GM18505 (cell line): ENCODE measurements around the gene OOSP3.
"Not testable (repeated sequence)": the region's sequence is repeated elsewhere in the genome, so short reads cannot be mapped to it uniquely, and the experiment has no call there.

Source experiments
- ATAC-seq: cut with Tn5 transposase; IDR thresholded peaks from one replicate; pipeline ENCODE4 v1.9.1; 2021; ENCODE audit not compliant: unreplicated experiment
- POLR2A ChIP-seq: IDR thresholded peaks from 4 replicates; pipeline ENCODE4 v1.6.1; 2011; ENCODE audit warnings: borderline replicate concordance; ENCODE audit not compliant: insufficient read depth, insufficient read length; ENCODE audit errors: extremely low read depth

OOSP3 gene

GRCh38 chr11:59857439-59858434 lies 20.8 kb upstream of the OOSP3 start:
- TF ChIP-seq POLR2A = no peak
- no peak for ATAC-seq

GRCh38 chr11:59859673-59860072 lies 18.9 kb upstream of the OOSP3 start:
- TF ChIP-seq POLR2A = no peak
- no peak for ATAC-seq

GRCh38 chr11:59862252-59862651 lies 16.3 kb upstream of the OOSP3 start:
- no peak for ATAC-seq

GRCh38 chr11:59865031-59865430 lies 13.6 kb upstream of the OOSP3 start:
- TF ChIP-seq POLR2A = no peak
- ATAC-seq = no peak

More at GRCh38 chr11:59862252-59862651, 16.3 kb upstream of the OOSP3 start:
- TF ChIP-seq POLR2A = no peak

- TF ChIP-seq POLR2A = no peak
- no peak for ATAC-seq
Observed at GRCh38 chr11:59866397-59866796, 12.2 kb upstream of the OOSP3 start, which contains the start of gene TCN1. TCN1 (minus strand) TSS chr11:59866487; CDS start chr11:59866470, 17 bp downstream.

GRCh38 chr11:59866836-59867235 lies 11.7 kb upstream of the OOSP3 start:
- no peak for ATAC-seq
- no peak for TF ChIP-seq POLR2A

GRCh38 chr11:59867946-59868345 lies 10.6 kb upstream of the OOSP3 start:
- ATAC-seq = no peak
- TF ChIP-seq POLR2A = no peak

- TF ChIP-seq POLR2A = no peak
- ATAC-seq = no peak
Observed at GRCh38 chr11:59872076-59872475, 6.5 kb upstream of the OOSP3 start.

GRCh38 chr11:59875856-59876519 lies 2.6 kb upstream of the OOSP3 start:
- ATAC-seq = no peak
- no peak for TF ChIP-seq POLR2A

- TF ChIP-seq POLR2A = no peak
- ATAC-seq = no peak
Observed at GRCh38 chr11:59877325-59877724, 1.3 kb upstream of the OOSP3 start.

- no peak for ATAC-seq
- TF ChIP-seq POLR2A = no peak
Observed at GRCh38 chr11:59877784-59878183, 798 bp upstream of the OOSP3 start.

GRCh38 chr11:59879567-59879966 lies 985 bp downstream of the OOSP3 start:
- no peak for ATAC-seq
- TF ChIP-seq POLR2A = no peak

- no peak for ATAC-seq
- TF ChIP-seq POLR2A = no peak
Observed at GRCh38 chr11:59883597-59883996, 5.0 kb downstream of the OOSP3 start.

GRCh38 chr11:59887156-59887555 lies 8.6 kb downstream of the OOSP3 start:
- ATAC-seq = not testable (repeated sequence)
